Liver (tissue), 9 donors: Measurements from ENCODE around the gene OR2AE1. TPM values are rescaled to one million over a fixed set of nuclear protein-coding genes. Genes with fewer than 3 reads are reported as not detected.

ENCODE experiments used
- DNase-seq: peaks from one replicate; pipeline ENCODE4 v3.0.0-alpha.2; 2017; ENCODE audit warnings: low spot score
- H3K27ac ChIP-seq, 2 donors: one replicate each; pipeline ENCODE4 v1.7.0; 2013; ENCODE audit warnings: inconsistent platforms in 2 of 2, low read length in 2 of 2, control low read depth in 1 of 2, low read depth in 1 of 2, mild to moderate bottlenecking in 1 of 2
- H3K27me3 ChIP-seq, 4 donors: one replicate each; pipeline versions ENCODE4 v1.6.1 to v1.7.0; 2013; ENCODE audit warnings: low read length in 3 of 4, inconsistent platforms in 1 of 4, mild to moderate bottlenecking in 1 of 4, moderate library complexity in 1 of 4; ENCODE audit not compliant: control insufficient read depth in 4 of 4, insufficient read depth in 4 of 4
- H3K36me3 ChIP-seq, 4 donors: one replicate each; pipeline versions ENCODE4 v1.6.1 to v1.7.0; 2013; ENCODE audit warnings: low read length in 3 of 4, mild to moderate bottlenecking in 3 of 4, low read depth in 1 of 4, moderate library complexity in 1 of 4; ENCODE audit not compliant: control insufficient read depth in 4 of 4, insufficient read depth in 3 of 4
- H3K4me1 ChIP-seq, 4 donors: one replicate each; pipeline versions ENCODE4 v1.6.1 to v1.7.0; 2013; ENCODE audit warnings: low read length in 3 of 4, mild to moderate bottlenecking in 3 of 4, moderate library complexity in 1 of 4; ENCODE audit not compliant: control insufficient read depth in 4 of 4, insufficient read depth in 4 of 4
- H3K4me3 ChIP-seq, 3 donors: one replicate each; pipeline versions ENCODE4 v1.6.1 to v1.7.0; 2013; ENCODE audit warnings: low read length in 3 of 3, control low read depth in 1 of 3, low read depth in 1 of 3, mild to moderate bottlenecking in 1 of 3
- H3K9ac ChIP-seq, 2 donors: one replicate each; pipeline ENCODE4 v1.7.0; 2013; ENCODE audit warnings: low read length in 2 of 2, mild to moderate bottlenecking in 2 of 2, moderate library complexity in 2 of 2, control low read depth in 1 of 2, low read depth in 1 of 2
- H3K9me3 ChIP-seq, 4 donors: one replicate each; pipeline versions ENCODE4 v1.6.1 to v1.7.0; 2013; ENCODE audit warnings: low read length in 3 of 4; ENCODE audit not compliant: control insufficient read depth in 4 of 4
- ATF3 ChIP-seq: IDR thresholded peaks from 2 replicates; pipeline ENCODE4 v1.6.1; 2016; ENCODE audit warnings: antibody characterized with exemption
- CTCF ChIP-seq: fragments of 150-350 bp; IDR thresholded peaks from 2 replicates; pipeline ENCODE4 v1.5.1; 2017; ENCODE audit warnings: improper control_type of control experiment, low read depth, low read length; ENCODE audit not compliant: missing input control
- EGR1 ChIP-seq, 2 donors: IDR thresholded peaks; 2 replicates each; pipeline ENCODE4 v1.6.1; 2016 to 2018; ENCODE audit warnings: antibody characterized with exemption in 2 of 2, low read depth in 2 of 2
- FOXA1 ChIP-seq: IDR thresholded peaks from 2 replicates; pipeline ENCODE4 v1.6.1; 2016; ENCODE audit warnings: antibody characterized with exemption
- FOXA2 ChIP-seq: IDR thresholded peaks from 2 replicates; pipeline ENCODE4 v1.6.1; 2016; ENCODE audit warnings: antibody characterized with exemption
- GABPA ChIP-seq, 2 donors: IDR thresholded peaks in 1 of 2; conservative IDR thresholded peaks in 1 of 2; 2 replicates each; pipeline ENCODE4 v1.6.1; 2016; ENCODE audit warnings: antibody characterized with exemption in 2 of 2, mild to moderate bottlenecking in 1 of 2, moderate library complexity in 1 of 2
- HNF4A ChIP-seq, 2 donors: conservative IDR thresholded peaks; 2 replicates each; pipeline ENCODE4 v1.6.1; 2016; ENCODE audit warnings: antibody characterized with exemption in 2 of 2, mild to moderate bottlenecking in 2 of 2
- MAX ChIP-seq: IDR thresholded peaks from 2 replicates; pipeline ENCODE4 v1.6.1; 2016; ENCODE audit warnings: antibody characterized with exemption
- NR2F2 ChIP-seq: IDR thresholded peaks from 2 replicates; pipeline ENCODE4 v1.6.1; 2016; ENCODE audit warnings: antibody characterized with exemption
- RAD21 ChIP-seq, 2 donors: IDR thresholded peaks; 2 replicates each; pipeline ENCODE4 v1.6.1; 2016; ENCODE audit warnings: antibody characterized with exemption in 2 of 2, mild to moderate bottlenecking in 2 of 2
- RXRA ChIP-seq, 2 donors: IDR thresholded peaks; 2 replicates each; pipeline ENCODE4 v1.6.1; 2017 to 2018; ENCODE audit warnings: antibody characterized with exemption in 2 of 2, mild to moderate bottlenecking in 1 of 2
- SP1 ChIP-seq: IDR thresholded peaks from 2 replicates; pipeline ENCODE4 v1.6.1; 2018; ENCODE audit warnings: antibody characterized with exemption, mild to moderate bottlenecking
- TAF1 ChIP-seq: conservative IDR thresholded peaks from 2 replicates; pipeline ENCODE4 v1.6.1; 2016; ENCODE audit warnings: antibody characterized with exemption, mild to moderate bottlenecking
- YY1 ChIP-seq: IDR thresholded peaks from 2 replicates; pipeline ENCODE4 v1.6.1; 2016; ENCODE audit warnings: antibody characterized with exemption, mild to moderate bottlenecking
- ZBTB33 ChIP-seq: IDR thresholded peaks from 2 replicates; pipeline ENCODE4 v1.6.1; 2016; ENCODE audit warnings: antibody characterized with exemption
- WGBS: extraction: QIAGEN DNeasy Blood & Tissue Kit; methylation state at CpG from one replicate; pipeline ENCODE4 v1.1.7; 2013; 5-methylcytosine and 5-hydroxymethylcytosine counted together
- polyA plus RNA-seq, 2 donors: library from polyadenylated mRNA; stranded (reverse) in 1 of 2; unstranded in 1 of 2; fragments of 200-250 nt in 1 of 2; fragments of >200 nt in 1 of 2; fragmentation: Nextera tagmentation in 1 of 2; extraction: Ambion mirVana in 1 of 2; gene quantifications; one replicate each; pipeline versions ENCODE4 v1.2.1 to v1.2.3, GENCODE V29; 2013 to 2015
- total RNA-seq, 2 donors: library from RNA; depleted of rRNA; stranded (reverse); fragments of >200 nt; gene quantifications; one replicate each; pipeline ENCODE4 v1.2.3, GENCODE V29; 2014
- donor health status: healthy.
- donor health status: healthy.
- donor health status: healthy.
- donor health status: healthy.
- donor health status: healthy.

The OR2AE1 gene
- total and polyA plus RNA-seq, 4 donors, result 0.25 TPM; not detected in 3

GRCh38 chr7:99923200-99923599 is 46.4 kb upstream of the OR2AE1 start (continued):
- TF ChIP-seq ZBTB33 (no peak), CTCF (no peak), RAD21 (IDR thresholded peaks at IDR 0.05) (no peak), SP1 (no peak), GABPA (IDR thresholded peaks at IDR 0.05 in 1 of 2, conservative IDR thresholded peaks at IDR 0.05 in 1 of 2) (no peak)

- DNase-seq, result no peak
Observed at GRCh38 chr7:99920149-99920548, 43.3 kb upstream of the OR2AE1 start.

GRCh38 chr7:99919814-99920112 is 42.9 kb upstream of the OR2AE1 start:
- no peak for DNase-seq
- no peaks in the 10 kb centered on the region for H3K9me3 ChIP-seq
- no peaks in the 10 kb centered on the region for H3K27me3 ChIP-seq
- peaks cover 0 to 10% (median 5%) of the 10 kb centered on the region in 4 donors for H3K36me3 ChIP-seq
- peak overlapping the region; percentile 86 for H3K27ac ChIP-seq
- peaks cover 4 to 37% (median 34%) of the 10 kb centered on the region in 4 donors for H3K4me1 ChIP-seq
- WGBS, result 43% methylated on average over 4 of the region's 4 CpGs
- H3K4me3 ChIP-seq, result peak overlapping the region; percentile 81 to 87 (median 86)
- peak overlapping the region; percentile 63 to 89 for H3K9ac ChIP-seq
- TF ChIP-seq ATF3 (no peak), GABPA (IDR thresholded peaks at IDR 0.05 in 1 of 2, conservative IDR thresholded peaks at IDR 0.05 in 1 of 2) (peak in 1 of 2 donors; percentile 8), FOXA2 (no peak), EGR1 (IDR thresholded peaks at IDR 0.05; ENCODE audit: low read depth in 2 of 2) (no peak), HNF4A (conservative IDR thresholded peaks at IDR 0.05) (no peak), TAF1 (no peak), CTCF (no peak), NR2F2 (no peak), ZBTB33 (no peak), FOXA1 (no peak)

More at GRCh38 chr7:99920149-99920548, 43.3 kb upstream of the OR2AE1 start:
- TF ChIP-seq EGR1 (IDR thresholded peaks at IDR 0.05; ENCODE audit: low read depth in 2 of 2) (no peak), CTCF (no peak), YY1 (no peak), MAX (no peak), HNF4A (conservative IDR thresholded peaks at IDR 0.05) (no peak), TAF1 (no peak), RXRA (IDR thresholded peaks at IDR 0.05) (no peak), FOXA2 (no peak), FOXA1 (no peak), NR2F2 (no peak)
- H3K4me1 ChIP-seq, result peaks cover 4 to 37% (median 34%) of the 10 kb centered on the region in 4 donors
- 82% methylated on average over 3 of the region's 3 CpGs for WGBS
- H3K9ac ChIP-seq, result peak overlapping the region in 1 of 2 donors; percentile 63
- H3K27ac ChIP-seq, result peak overlapping the region in 1 of 2 donors; percentile 86
- H3K9me3 ChIP-seq, result no peaks in the 10 kb centered on the region
- peak overlapping the region; percentile 81 to 87 (median 86) for H3K4me3 ChIP-seq
- H3K27me3 ChIP-seq, result no peaks in the 10 kb centered on the region
- H3K36me3 ChIP-seq, result peaks cover 0 to 10% (median 5%) of the 10 kb centered on the region in 4 donors
